Frontal cortex (tissue), 4 donors: Measurements from ENCODE around the gene ITGB7. TPM values are rescaled to one million over a fixed set of nuclear protein-coding genes. Genes with fewer than 3 reads are reported as not detected.
"Not testable (repeated sequence)": the region's sequence is repeated elsewhere in the genome, so short reads cannot be mapped to it uniquely, and the experiment has no call there.

ENCODE experiments used
- DNase-seq, 2 donors: peaks; one replicate each; pipeline ENCODE4 v3.0.0; 2012; ENCODE audit warnings: low spot score in 2 of 2
- FAIRE-seq: peaks from 2 replicates; lab custom pipeline; 2012; peaks lifted over from hg19 to GRCh38; lab: Jason Lieb, UNC
- total RNA-seq: library from RNA; depleted of rRNA; stranded (reverse); fragments of >200 nt; gene quantifications from one replicate; pipeline ENCODE4 v1.2.3, GENCODE V29; 2014
- donor health status: control.
- donor health status: control.
- donor health status: control.

The ITGB7 gene
- total RNA-seq, 1 donor from 2014 or later, result not detected

- FAIRE-seq, result no peak
- DNase-seq, result peak in 1 of 2 donors; percentile 58
Measured at GRCh38 chr12:53219292-53219955, 12.4 kb upstream of the ITGB7 start.

DNA sequence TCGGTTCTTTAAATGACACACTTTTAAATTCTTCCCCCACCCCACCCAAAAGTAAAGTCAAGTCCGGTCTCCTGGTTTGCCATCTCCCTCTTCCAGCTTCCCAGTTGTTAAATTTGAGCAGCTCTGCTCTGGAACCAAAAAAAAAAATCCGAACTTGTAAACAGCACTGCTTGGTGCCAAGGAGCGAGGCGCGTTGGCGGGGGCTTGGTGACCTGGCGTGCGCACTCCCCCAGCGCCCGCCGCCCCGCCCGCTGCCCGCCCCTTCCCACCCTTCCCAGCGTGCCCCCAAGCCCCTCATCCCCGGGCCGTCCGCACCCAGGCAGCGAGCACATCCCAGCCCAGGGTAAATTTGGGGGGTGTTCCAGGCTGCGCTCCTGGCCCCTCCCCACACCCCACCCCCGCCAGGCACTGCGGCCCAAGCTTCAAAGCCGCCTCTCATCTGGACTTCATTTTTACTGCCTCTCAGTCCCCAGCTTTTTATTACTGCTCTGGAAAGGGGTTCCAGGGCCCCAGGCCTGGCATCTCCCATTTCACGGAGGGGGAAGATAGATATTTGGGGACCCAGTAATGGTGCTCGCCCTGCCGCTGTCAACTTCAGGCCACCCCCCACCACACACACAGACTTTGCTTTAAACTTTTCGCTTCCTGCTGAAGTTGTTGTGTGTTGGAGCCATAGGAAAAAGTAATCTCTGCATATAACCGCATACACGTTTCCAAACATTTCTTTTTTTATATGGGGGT, 11.7 kb upstream of the ITGB7 start:
- no peak for DNase-seq
- FAIRE-seq, result no peak

GRCh38 chr12:53217931-53218307, 10.9 kb upstream of the ITGB7 start:
- FAIRE-seq, result no peak
- no peak for DNase-seq

GRCh38 chr12:53217051-53217930, 10.2 kb upstream of the ITGB7 start:
- no peak for DNase-seq

DNA sequence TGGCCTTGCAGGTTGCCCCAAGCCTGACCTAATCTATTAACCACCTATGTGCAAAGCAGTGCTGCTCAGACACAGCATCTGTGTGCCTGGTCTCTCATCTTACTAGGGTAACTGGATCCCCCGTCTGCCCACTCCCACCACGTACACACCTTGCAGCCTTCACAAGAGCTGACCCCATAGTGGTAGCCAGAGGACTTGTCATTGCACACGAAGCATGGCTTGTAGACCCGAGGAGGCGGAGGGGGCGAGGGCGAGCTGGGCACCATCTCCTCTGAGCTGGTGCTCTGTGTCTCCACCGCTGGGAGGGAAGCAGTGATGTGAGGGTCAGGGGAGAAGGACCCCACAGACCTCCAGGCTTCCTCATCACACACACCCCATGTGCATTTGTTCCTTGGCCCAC, 8.4 kb upstream of the ITGB7 start:
- FAIRE-seq (no peak), DNase-seq (no peak)

More at GRCh38 chr12:53217051-53217930, 10.2 kb upstream of the ITGB7 start:
- no peak for FAIRE-seq

GRCh38 chr12:53214687-53215455, 7.8 kb upstream of the ITGB7 start:
- DNase-seq (no peak), FAIRE-seq (no peak)

DNA sequence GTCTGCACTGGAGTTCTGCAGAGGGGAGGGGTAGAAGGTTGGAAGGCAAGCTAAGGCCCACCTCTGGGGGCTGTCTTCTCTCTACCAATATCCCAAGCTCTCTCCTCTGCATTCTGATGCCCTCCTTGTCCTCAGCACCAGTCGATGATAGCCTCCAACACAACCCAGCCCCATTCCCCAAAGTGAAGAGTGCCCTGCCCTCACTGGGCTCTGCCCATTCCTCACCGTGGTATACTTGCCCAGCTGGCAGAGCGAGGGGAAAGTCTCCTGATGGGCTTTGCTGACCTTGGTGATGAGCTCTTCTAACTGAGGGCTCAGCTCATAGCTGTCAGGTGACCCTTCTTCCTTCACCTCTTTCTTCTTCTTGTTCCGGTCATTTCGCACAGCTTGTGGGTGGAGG, 7.2 kb upstream of the ITGB7 start:
- FAIRE-seq (no peak), DNase-seq (no peak)

- FAIRE-seq, result no peak
- peak; percentile 81 to 89 for DNase-seq
Measured at GRCh38 chr12:53213348-53213747, 6.3 kb upstream of the ITGB7 start.

GRCh38 chr12:53212931-53213330, 5.9 kb upstream of the ITGB7 start:
- no peak for FAIRE-seq
- DNase-seq, result no peak

- FAIRE-seq (no peak), DNase-seq (no peak)
Measured at GRCh38 chr12:53211476-53212381, 4.7 kb upstream of the ITGB7 start.

DNA sequence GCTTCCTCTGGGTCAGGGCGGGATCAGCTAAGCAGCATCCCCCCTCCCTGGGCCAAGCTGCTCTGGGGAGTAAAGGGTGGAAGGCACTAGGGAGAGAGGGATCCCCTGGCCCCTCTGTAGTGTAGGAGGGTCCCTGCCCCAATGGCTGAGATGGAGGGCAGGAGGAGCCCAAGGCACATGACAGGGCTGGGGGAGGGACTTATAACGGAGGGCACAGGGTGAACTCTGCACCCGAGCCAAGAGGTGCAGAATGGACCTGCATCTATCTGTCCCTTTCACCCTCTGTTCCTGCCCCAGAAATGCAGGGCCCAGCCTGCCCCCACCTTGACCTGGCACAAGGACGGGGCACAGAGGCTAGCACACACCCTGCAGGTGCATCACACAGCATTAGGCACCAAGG, 3.8 kb upstream of the ITGB7 start:
- no peak for FAIRE-seq
- no peak for DNase-seq

- DNase-seq (no peak), FAIRE-seq (no peak)
Measured at GRCh38 chr12:53208877-53209463, 1.9 kb upstream of the ITGB7 start.

DNA sequence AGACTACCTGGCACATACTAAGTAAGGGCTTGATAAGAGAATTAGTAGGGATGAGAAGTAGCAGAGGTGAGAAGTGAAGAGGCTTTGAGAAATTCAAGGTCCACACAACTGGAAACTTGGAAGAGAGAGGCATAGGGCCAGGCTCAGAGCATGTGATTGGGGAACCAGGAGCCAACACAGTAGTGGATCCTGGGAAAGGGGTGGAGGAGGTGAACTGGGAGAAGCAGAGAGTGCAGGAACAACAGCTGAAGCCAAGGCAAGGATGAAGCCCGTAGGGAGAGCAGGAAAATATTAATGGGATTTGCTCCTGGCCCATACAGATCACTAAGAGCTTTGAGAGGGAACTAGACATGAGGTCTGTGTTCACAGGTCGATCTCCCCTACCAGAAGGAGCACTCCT, 1.4 kb upstream of the ITGB7 start:
- DNase-seq (no peak), FAIRE-seq (no peak)

DNA sequence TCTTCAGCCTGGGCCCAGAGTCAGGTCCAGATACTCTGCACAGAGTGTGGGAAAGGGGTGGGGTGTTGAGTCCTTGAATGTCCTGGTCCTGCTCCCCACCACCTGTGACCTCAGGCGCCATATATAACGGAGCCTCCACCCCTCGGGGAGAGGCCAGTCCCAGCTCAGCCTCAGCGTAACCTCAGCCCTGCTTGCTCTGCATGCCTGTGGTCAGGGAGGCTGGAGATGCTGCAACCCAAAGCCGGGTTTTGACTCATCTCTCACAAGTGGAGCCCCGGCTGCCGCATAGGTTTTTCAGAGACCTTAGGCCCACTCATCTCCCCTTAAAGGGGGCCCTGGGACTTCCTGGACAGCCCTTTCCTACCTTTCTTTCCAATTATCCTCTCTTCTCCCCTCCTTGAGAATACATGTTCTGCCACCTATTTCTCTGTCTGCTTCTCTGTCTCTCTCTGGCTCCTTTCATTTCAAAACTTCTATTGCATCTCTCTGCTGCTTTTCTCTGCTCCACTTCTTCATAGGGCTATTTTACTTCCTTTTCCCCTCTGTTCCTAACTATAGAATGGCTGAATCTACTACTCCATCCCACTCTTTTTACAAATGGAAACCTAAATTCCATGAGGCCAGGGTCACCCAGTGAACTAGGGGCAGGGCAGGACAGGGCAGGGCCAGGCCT, 1.2 kb downstream of the ITGB7 start:
- no peak for DNase-seq

DNA sequence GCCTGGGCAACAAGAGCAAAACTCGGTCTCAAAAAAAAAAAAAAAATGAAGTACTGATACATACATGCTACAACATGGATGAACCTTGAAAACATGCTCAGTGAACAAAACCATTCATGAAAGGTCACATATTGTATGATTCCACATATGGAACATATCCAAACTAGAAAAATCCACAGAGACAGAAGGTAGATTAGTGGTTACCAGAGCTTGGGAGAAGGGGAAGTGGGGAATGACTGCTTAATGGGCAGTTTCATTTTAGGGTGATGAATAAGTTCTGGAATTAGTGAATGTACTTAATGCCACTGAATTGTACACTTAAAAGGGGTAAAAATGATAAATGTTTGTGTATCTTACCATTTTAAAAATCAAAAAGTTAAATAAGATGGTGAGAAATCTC, 2.7 kb downstream of the ITGB7 start:
- no peak for FAIRE-seq
- no peak for DNase-seq

More for the DNA sequence above, 1.2 kb downstream of the ITGB7 start:
- FAIRE-seq, result no peak

DNA sequence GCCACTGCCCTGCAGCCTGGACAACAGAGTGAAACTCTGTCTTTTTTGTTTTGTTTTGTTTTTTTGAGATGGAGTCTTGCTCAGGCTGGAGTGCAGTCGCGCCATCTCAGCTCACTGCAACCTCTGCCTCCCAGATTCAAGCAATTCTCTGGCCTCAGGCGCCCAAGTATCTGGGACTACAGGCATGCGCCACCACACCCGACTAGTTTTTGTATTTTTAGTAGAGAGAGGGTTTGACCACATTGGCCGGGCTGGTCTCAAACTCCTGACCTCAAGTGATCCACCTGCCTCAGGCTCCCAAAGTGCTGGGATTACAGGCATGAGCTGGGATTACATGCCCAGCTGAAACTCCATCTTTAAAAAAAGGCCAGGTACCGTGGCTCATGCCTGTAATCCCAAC, 4.7 kb downstream of the ITGB7 start:
- not testable (repeated sequence) for DNase-seq, FAIRE-seq

- FAIRE-seq (no peak), DNase-seq (no peak)
Measured at GRCh38 chr12:53201639-53202038, 5.4 kb downstream of the ITGB7 start.

GRCh38 chr12:53201177-53201541, 5.9 kb downstream of the ITGB7 start:
- no peak for FAIRE-seq
- DNase-seq, result no peak
